Measurements from ENCODE around the gene CYBC1. TPM values are rescaled to one million over a fixed set of nuclear protein-coding genes. Genes with fewer than 3 reads are reported as not detected.

The CYBC1 gene
- 57.3 and 126 TPM in 2 replicates for total RNA-seq

GRCh38 chr17:82450357-82451106 lies at the start of gene CYBC1:
Gene CYBC1 (minus strand): TSS chr17:82450752. CDS start chr17:82449254, 1,498 bp downstream.

GRCh38 chr17:82458179-82458884 lies 7.8 kb upstream of the CYBC1 start, which contains the start of gene NARF:
Gene NARF (plus strand): TSS chr17:82458741. CDS start chr17:82458804, 63 bp downstream.

GRCh38 chr17:82418001-82418986 lies 32.3 kb downstream of the CYBC1 start, which contains the start of the genes HEXD and OGFOD3:
Gene HEXD (plus strand): TSS chr17:82418347. CDS start chr17:82419800, 1,453 bp downstream.
Gene OGFOD3 (minus strand): TSS chr17:82418586. CDS start chr17:82418485, 101 bp downstream.

Other genes with a start within 250 kb of the CYBC1 start
- 6.9 and 16.5 TPM in 2 replicates for gene CCDC57, start 237.9 kb downstream of the CYBC1 start, total RNA-seq
- 224 and 509 TPM in 2 replicates for gene SLC16A3, start 221.7 kb downstream of the CYBC1 start, total RNA-seq
- gene CSNK1D, start 177.1 kb downstream of the CYBC1 start, total RNA-seq: 41.8 and 136 TPM in 2 replicates
- 2.2 and 14.8 TPM in 2 replicates for gene CD7, start 133.1 kb downstream of the CYBC1 start, total RNA-seq
- 4.9 and 21.3 TPM in 2 replicates for gene SECTM1, start 117.0 kb downstream of the CYBC1 start, total RNA-seq
- gene TEX19, start 91.5 kb downstream of the CYBC1 start, total RNA-seq: not detected in 2 replicates
- 0.13 and 0.88 TPM in 2 replicates for gene UTS2R, start 79.0 kb downstream of the CYBC1 start, total RNA-seq
- 10.6 and 15.3 TPM in 2 replicates for gene HEXD, start 32.4 kb downstream of the CYBC1 start, total RNA-seq
- 34.5 and 55.1 TPM in 2 replicates for gene OGFOD3, start 32.2 kb downstream of the CYBC1 start, total RNA-seq
- 50.0 and 90.9 TPM in 2 replicates for gene NARF, start 8.0 kb upstream of the CYBC1 start, total RNA-seq
- 27.9 and 30.9 TPM in 2 replicates for gene FOXK2, start 69.0 kb upstream of the CYBC1 start, total RNA-seq
- gene WDR45B, start 197.7 kb upstream of the CYBC1 start, total RNA-seq: 72.3 and 77.8 TPM in 2 replicates
- 8.8 and 10.7 TPM in 2 replicates for gene RAB40B, start 247.9 kb upstream of the CYBC1 start, total RNA-seq